HepG2 (cell line): ENCODE data around the gene PDIA5. TPM values are rescaled to one million over a fixed set of nuclear protein-coding genes. Genes with fewer than 3 reads are reported as not detected.

Source experiments
- ATAC-seq: fragments of 200-7000 bp; cut with Tn5 transposase; 3 replicates; pipeline ENCODE4 v1.9.1; 2020; ENCODE audit warnings: mild to moderate bottlenecking, moderate library complexity
- BruUV-seq: library from RNA; stranded (reverse); fragments of 400-500 nt; replicated peaks from 2 replicates; lab custom pipeline; 2021; lab: Mats Ljungman, UMichigan
- CTCF ChIA-PET: fragments of 300-600 bp; formaldehyde crosslinking; extraction: SDS; loops from one replicate; lab custom pipeline; 2021; ENCODE audit warnings: low total read pairs, inconsistent platforms, low intra/inter-chr PET ratio; lab: Yijun Ruan, JAX
- POLR2A ChIA-PET: fragments of 350-600 bp; sonication (Branson Sonifier 250); formaldehyde crosslinking; loops from one replicate; lab custom pipeline; 2020; ENCODE audit warnings: antibody characterized with exemption, inconsistent platforms; lab: Yijun Ruan, JAX
- DNase-seq: peaks from one replicate; pipeline ENCODE4 v3.0.0-alpha.2; 2015; ENCODE audit warnings: low spot score
- FAIRE-seq: peaks from 3 replicates; lab custom pipeline; 2011; peaks lifted over from hg19 to GRCh38; lab: Jason Lieb, UNC
- H2AFZ ChIP-seq: one replicate; pipeline ENCODE4 v1.6.1; 2011; ENCODE audit warnings: low read length, inconsistent platforms
- H3K27ac ChIP-seq: fragments of 300-600 bp; 3 replicates; pipeline ENCODE4 v1.8.0; 2011; ENCODE audit warnings: mixed run types, mild to moderate bottlenecking, mixed read lengths, low read length, inconsistent platforms; ENCODE audit not compliant: insufficient read depth; ENCODE audit errors: extremely low read length
- H3K27me3 ChIP-seq, 2 experiments: fragments of 200-600 bp in 1 of 2; 2 replicates in 1 of 2; 3 replicates in 1 of 2; pipeline versions ENCODE4 v1.6.0 to v1.8.0; 2011; ENCODE audit warnings: low read length in 2 of 2, mild to moderate bottlenecking in 2 of 2, moderate library complexity in 2 of 2, inconsistent platforms in 1 of 2; ENCODE audit not compliant: insufficient read depth in 2 of 2, control insufficient read depth in 1 of 2
- H3K36me3 ChIP-seq, 2 experiments: fragments of 200-600 bp in 1 of 2; replicated peaks in 1 of 2; 2 replicates in 1 of 2; 3 replicates in 1 of 2; pipeline versions ENCODE4 v1.5.1 to v1.8.0; 2011; ENCODE audit warnings: low read length in 2 of 2, inconsistent platforms in 1 of 2; ENCODE audit not compliant: insufficient read depth in 2 of 2, control insufficient read depth in 1 of 2
- H3K4me1 ChIP-seq: 2 replicates; pipeline ENCODE4 v1.5.1; 2012; ENCODE audit warnings: low read length, inconsistent platforms; ENCODE audit not compliant: insufficient read depth
- H3K4me2 ChIP-seq: 2 replicates; pipeline ENCODE4 v1.6.0; 2011; ENCODE audit warnings: low read depth, low read length, inconsistent platforms
- H3K4me3 ChIP-seq, 3 experiments: fragments of 200-600 bp in 1 of 3; sonication (generic), shearing (Covaris generic) in 1 of 3; replicated peaks in 1 of 3; 2 replicates each; pipeline ENCODE4 v1.5.1; 2011 to 2016; ENCODE audit warnings: low read length in 3 of 3, inconsistent platforms in 2 of 3, low read depth in 2 of 3, mild to moderate bottlenecking in 2 of 3, control low read depth in 1 of 3, mixed read lengths in 1 of 3; ENCODE audit not compliant: insufficient read depth in 1 of 3
- H3K79me2 ChIP-seq: one replicate; pipeline ENCODE4 v1.6.1; 2011; ENCODE audit warnings: low read length, inconsistent platforms; ENCODE audit not compliant: insufficient read depth
- H3K9ac ChIP-seq: 2 replicates; pipeline ENCODE4 v1.6.0; 2011; ENCODE audit warnings: mild to moderate bottlenecking, low read depth, low read length, inconsistent platforms; ENCODE audit not compliant: insufficient read depth
- H3K9me3 ChIP-seq: 2 replicates; pipeline ENCODE4 v1.5.1; 2012; ENCODE audit warnings: mild to moderate bottlenecking, low read length
- H4K20me1 ChIP-seq: 2 replicates; pipeline ENCODE4 v1.6.0; 2011; ENCODE audit warnings: inconsistent platforms, mild to moderate bottlenecking, low read length, moderate library complexity; ENCODE audit not compliant: insufficient read depth
- JUND ChIP-seq: sonication (generic); formaldehyde crosslinking; IDR thresholded peaks from 2 replicates; pipeline ENCODE4 v1.8.0; 2022; ENCODE audit warnings: mild to moderate bottlenecking, missing genetic modification reagents
- MAFF ChIP-seq: IDR thresholded peaks from 2 replicates; pipeline ENCODE4 v1.6.1; 2011; ENCODE audit warnings: low read depth, low read length, improper control_type of control experiment
- MAFK ChIP-seq, 2 experiments: IDR thresholded peaks in 1 of 2; conservative IDR thresholded peaks in 1 of 2; 2 replicates each; pipeline ENCODE4 v1.6.1; 2011; ENCODE audit warnings: improper control_type of control experiment in 2 of 2, low read length in 2 of 2
- MIER3 ChIP-seq: IDR thresholded peaks from 2 replicates; pipeline ENCODE4 v1.6.1; 2016; ENCODE audit warnings: missing compliant biosample characterization, borderline replicate concordance
- SAP130 ChIP-seq: IDR thresholded peaks from 2 replicates; pipeline ENCODE4 v1.6.1; 2016; ENCODE audit warnings: low read depth
- SP4 ChIP-seq: sonication (generic); formaldehyde crosslinking; IDR thresholded peaks from 2 replicates; pipeline ENCODE4 v1.8.1; 2023; ENCODE audit warnings: mild to moderate bottlenecking, missing genetic modification reagents
- SRSF4 ChIP-seq: fragments of 200-400 bp; formaldehyde crosslinking; IDR thresholded peaks from one replicate; pipeline ENCODE4 v1.6.1; 2018; ENCODE audit warnings: mild to moderate bottlenecking, low read depth, low read length, moderate library complexity; ENCODE audit not compliant: poor library complexity, severe bottlenecking
- ZBTB1 ChIP-seq: sonication (generic); formaldehyde crosslinking; IDR thresholded peaks from 2 replicates; pipeline ENCODE4 v1.4.0; 2020; ENCODE audit warnings: missing genetic modification reagents, borderline replicate concordance
- WGBS: methylation state at CpG from one replicate; pipeline ENCODE4 v1.1.6; 2017; ENCODE audit warnings: low lambda C conversion rate; 5-methylcytosine and 5-hydroxymethylcytosine counted together
- in situ Hi-C: cut with HindIII; loops from 2 replicates; pipeline ENCODE4 v1.10.0; 2017; ENCODE audit warnings: low pct_unique_long_range_greater_than_20kb; ENCODE audit not compliant: extremely low pct_ligation_motif_present
- intact Hi-C: fragments of 100-400 bp; cut with micrococcal nuclease; formaldehyde crosslinking; loops from one replicate; pipeline ENCODE4 v1.10.0; 2022; ENCODE audit not compliant: unreplicated experiment
- polyA plus RNA-seq, 8 experiments: library from polyadenylated mRNA; depleted of rRNA in 3 of 8; stranded (reverse) in 7 of 8; unstranded in 1 of 8; fragments of >200 nt; fragmentation: Illumina TruSeq in 4 of 8; extraction: Trizol in 4 of 8; gene quantifications; 2 replicates each; pipeline versions ENCODE4 v1.2.1 to v1.2.3, GENCODE V29; 2011 to 2016; ENCODE audit warnings: low read depth in 4 of 8, missing spikeins in 1 of 8, mixed read lengths in 1 of 8; ENCODE audit not compliant: insufficient read depth in 1 of 8
- total RNA-seq, 5 experiments: library from RNA; depleted of rRNA; stranded (reverse); fragments of >200 nt; fragmentation: Illumina TruSeq; extraction: Trizol; gene quantifications; 2 replicates each; pipeline ENCODE4 v1.2.3, GENCODE V29; 2016; ENCODE audit warnings: low read depth in 1 of 5
- TF ChIP-seq, protein P1 (sequence below): IDR thresholded peaks from 2 replicates; pipeline ENCODE4 v1.6.1; 2016; ENCODE audit warnings: missing compliant biosample characterization, missing genetic modification reagents, borderline replicate concordance
- TF ChIP-seq, protein P2 (sequence below): sonication (generic); formaldehyde crosslinking; IDR thresholded peaks from 2 replicates; pipeline ENCODE4 v1.4.0; 2020; ENCODE audit warnings: missing genetic modification reagents

PDIA5 gene
- total and polyA plus RNA-seq, 2 of the 13 experiments (the other 11 are each of a cell fraction or from before 2014, with no cell fraction given), result 51.3 to 74.3 TPM

- TF ChIP-seq SRSF4 (no peak), JUND (no peak), SAP130 (CRISPR knock-in tag) (no peak), SP4 (CRISPR knock-in tag) (no peak), MIER3 (CRISPR knock-in tag) (no peak)
- TF ChIP-seq, protein P1, sequence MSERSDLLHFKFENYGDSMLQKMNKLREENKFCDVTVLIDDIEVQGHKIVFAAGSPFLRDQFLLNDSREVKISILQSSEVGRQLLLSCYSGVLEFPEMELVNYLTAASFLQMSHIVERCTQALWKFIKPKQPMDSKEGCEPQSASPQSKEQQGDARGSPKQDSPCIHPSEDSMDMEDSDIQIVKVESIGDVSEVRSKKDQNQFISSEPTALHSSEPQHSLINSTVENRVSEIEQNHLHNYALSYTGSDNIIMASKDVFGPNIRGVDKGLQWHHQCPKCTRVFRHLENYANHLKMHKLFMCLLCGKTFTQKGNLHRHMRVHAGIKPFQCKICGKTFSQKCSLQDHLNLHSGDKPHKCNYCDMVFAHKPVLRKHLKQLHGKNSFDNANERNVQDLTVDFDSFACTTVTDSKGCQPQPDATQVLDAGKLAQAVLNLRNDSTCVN (CRISPR knock-in tag), result no peak
- TF ChIP-seq, protein P2, sequence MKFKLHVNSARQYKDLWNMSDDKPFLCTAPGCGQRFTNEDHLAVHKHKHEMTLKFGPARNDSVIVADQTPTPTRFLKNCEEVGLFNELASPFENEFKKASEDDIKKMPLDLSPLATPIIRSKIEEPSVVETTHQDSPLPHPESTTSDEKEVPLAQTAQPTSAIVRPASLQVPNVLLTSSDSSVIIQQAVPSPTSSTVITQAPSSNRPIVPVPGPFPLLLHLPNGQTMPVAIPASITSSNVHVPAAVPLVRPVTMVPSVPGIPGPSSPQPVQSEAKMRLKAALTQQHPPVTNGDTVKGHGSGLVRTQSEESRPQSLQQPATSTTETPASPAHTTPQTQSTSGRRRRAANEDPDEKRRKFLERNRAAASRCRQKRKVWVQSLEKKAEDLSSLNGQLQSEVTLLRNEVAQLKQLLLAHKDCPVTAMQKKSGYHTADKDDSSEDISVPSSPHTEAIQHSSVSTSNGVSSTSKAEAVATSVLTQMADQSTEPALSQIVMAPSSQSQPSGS (CRISPR knock-in tag), result no peak
Measured at GRCh38 chr3:123134671-123135070, 67.8 kb downstream of the PDIA5 start (continued).

GRCh38 chr3:123137001-123137400 lies 70.2 kb downstream of the PDIA5 start:
- BruUV-seq, result no TSS peak
- CTCF ChIA-PET, result no interaction called here

More at GRCh38 chr3:123137001-123137400, 70.2 kb downstream of the PDIA5 start:
- Histone ChIP-seq H3K9me3 (no peaks in the 10 kb centered on the region), H3K4me2 (no peak overlapping the region), H3K27me3 (no peaks in the 10 kb centered on the region), H3K4me1 (peaks cover 3% of the 10 kb centered on the region; the same call in 1 of the 2 replicates), H3K4me3 (no peak overlapping the region), H3K79me2 (no peaks in the 10 kb centered on the region), H2AFZ (no peak overlapping the region), H4K20me1 (no peaks in the 10 kb centered on the region; the same call in none of the 2 replicates), H3K36me3 (peaks cover 27 to 81% of the 10 kb centered on the region in 2 experiments), H3K27ac (no peak overlapping the region), H3K9ac (no peak overlapping the region)
- TF ChIP-seq ZBTB1 (CRISPR knock-in tag), result no peak
- TF ChIP-seq MAFK (conservative IDR thresholded peaks at IDR 0.05 in 1 of 2, IDR thresholded peaks at IDR 0.05 in 1 of 2; ENCODE audit: low read length in 2 of 2), result peak; percentile 95 to 97
- peak; percentile 93 for TF ChIP-seq MAFF
- no peak for ATAC-seq
- in situ Hi-C loops (no loop called here), intact Hi-C loops (no loop called here)
- POLR2A ChIA-PET, result no interaction called here
- DNase-seq, result no peak
- FAIRE-seq, result no peak
- WGBS, result 100% methylated on average over 2 of the region's 2 CpGs
